Activated B cell treated with CpG ODN at 0.5 μM for 24 hours (primary cell): ENCODE measurements around the gene PPIL6. TPM values are rescaled to one million over a fixed set of nuclear protein-coding genes. Genes with fewer than 3 reads are reported as not detected.
"Not testable (repeated sequence)": the region's sequence is repeated elsewhere in the genome, so short reads cannot be mapped to it uniquely, and the experiment has no call there.

Experiments used
- ATAC-seq: fragments of 200-7000 bp; cut with Tn5 transposase; one replicate; pipeline ENCODE4 v1.10.0; 2021; ENCODE audit warnings: low read depth, mild to moderate bottlenecking, moderate library complexity
- CTCF ChIA-PET: fragments of 350-600 bp; sonication (Branson Sonifier 250); formaldehyde crosslinking; loops from one replicate; lab custom pipeline; 2021; ENCODE audit warnings: antibody characterized with exemption; lab: Charles Lee
- POLR2A ChIA-PET: fragments of 350-600 bp; sonication (Branson Sonifier 250); formaldehyde crosslinking; loops from one replicate; lab custom pipeline; 2021; ENCODE audit warnings: antibody characterized with exemption; lab: Charles Lee
- DNase-seq: peaks from one replicate; pipeline ENCODE4 v3.0.0; 2022
- H3K27ac Mint-ChIP-seq: one replicate; pipeline ENCODE4 v1.8.0; 2020; ENCODE audit warnings: mixed read lengths
- H3K27me3 Mint-ChIP-seq: one replicate; pipeline ENCODE4 v1.8.0; 2021; ENCODE audit warnings: mixed read lengths
- H3K36me3 Mint-ChIP-seq: one replicate; pipeline ENCODE4 v1.8.0; 2021; ENCODE audit warnings: low read depth, mixed read lengths
- H3K4me1 Mint-ChIP-seq: one replicate; pipeline ENCODE4 v1.8.0; 2021; ENCODE audit warnings: mixed read lengths
- H3K4me3 Mint-ChIP-seq: one replicate; pipeline ENCODE4 v1.8.0; 2020; ENCODE audit warnings: mild to moderate bottlenecking, mixed read lengths
- H3K9me3 Mint-ChIP-seq: one replicate; pipeline ENCODE4 v1.8.0; 2020; ENCODE audit warnings: mixed read lengths
- intact Hi-C: fragments of 100-400 bp; cut with micrococcal nuclease; formaldehyde crosslinking; loops from one replicate; pipeline ENCODE4 v1.15.1; 2024
- total RNA-seq: library from RNA; stranded (reverse); gene quantifications from 2 replicates; pipeline ENCODE4 v1.2.3, GENCODE V29; 2022
- TF ChIP-seq, protein P1 (sequence below): fragments of 200-600 bp; IDR thresholded peaks from one replicate; pipeline ENCODE4 v1.8.0; 2022; ENCODE audit warnings: antibody characterized with exemption, mild to moderate bottlenecking

PPIL6 gene
- total RNA-seq, 1 donor from 2014 or later: 0.91 TPM

- ATAC-seq: no peak
- intact Hi-C loops: loop anchor here (1.0 kb wide), 1 partner anchor 17 kb away; no protein-coding TSS in a partner anchor
- Mint-ChIP-seq H3K27ac (peak overlapping the region; percentile 68), H3K36me3 (peaks cover 53% of the 10 kb centered on the region), H3K9me3 (no peaks in the 10 kb centered on the region), H3K4me1 (peaks cover 65% of the 10 kb centered on the region), H3K4me3 (no peak overlapping the region), H3K27me3 (no peaks in the 10 kb centered on the region)
- CTCF ChIA-PET: interaction anchor here (0.8 kb wide), 1 partner anchor 1732 kb away, joined by 3 read pairs; no protein-coding TSS in a partner anchor
- DNase-seq: no peak
- TF ChIP-seq, protein P1, sequence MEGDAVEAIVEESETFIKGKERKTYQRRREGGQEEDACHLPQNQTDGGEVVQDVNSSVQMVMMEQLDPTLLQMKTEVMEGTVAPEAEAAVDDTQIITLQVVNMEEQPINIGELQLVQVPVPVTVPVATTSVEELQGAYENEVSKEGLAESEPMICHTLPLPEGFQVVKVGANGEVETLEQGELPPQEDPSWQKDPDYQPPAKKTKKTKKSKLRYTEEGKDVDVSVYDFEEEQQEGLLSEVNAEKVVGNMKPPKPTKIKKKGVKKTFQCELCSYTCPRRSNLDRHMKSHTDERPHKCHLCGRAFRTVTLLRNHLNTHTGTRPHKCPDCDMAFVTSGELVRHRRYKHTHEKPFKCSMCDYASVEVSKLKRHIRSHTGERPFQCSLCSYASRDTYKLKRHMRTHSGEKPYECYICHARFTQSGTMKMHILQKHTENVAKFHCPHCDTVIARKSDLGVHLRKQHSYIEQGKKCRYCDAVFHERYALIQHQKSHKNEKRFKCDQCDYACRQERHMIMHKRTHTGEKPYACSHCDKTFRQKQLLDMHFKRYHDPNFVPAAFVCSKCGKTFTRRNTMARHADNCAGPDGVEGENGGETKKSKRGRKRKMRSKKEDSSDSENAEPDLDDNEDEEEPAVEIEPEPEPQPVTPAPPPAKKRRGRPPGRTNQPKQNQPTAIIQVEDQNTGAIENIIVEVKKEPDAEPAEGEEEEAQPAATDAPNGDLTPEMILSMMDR: no peak
- POLR2A ChIA-PET: interaction anchor here (1.4 to 2.1 kb wide), 2 partner anchors 11 to 20 kb away, joined by 4 to 10 read pairs; partner anchors contain the start of gene ZBTB24
Measured at GRCh38 chr6:109461733-109462526, 21.5 kb upstream of the PPIL6 start.

- ATAC-seq, H3K27ac Mint-ChIP-seq: not testable (repeated sequence)
Measured at GRCh38 chr6:109461205-109461604, 20.8 kb upstream of the PPIL6 start.

DNA sequence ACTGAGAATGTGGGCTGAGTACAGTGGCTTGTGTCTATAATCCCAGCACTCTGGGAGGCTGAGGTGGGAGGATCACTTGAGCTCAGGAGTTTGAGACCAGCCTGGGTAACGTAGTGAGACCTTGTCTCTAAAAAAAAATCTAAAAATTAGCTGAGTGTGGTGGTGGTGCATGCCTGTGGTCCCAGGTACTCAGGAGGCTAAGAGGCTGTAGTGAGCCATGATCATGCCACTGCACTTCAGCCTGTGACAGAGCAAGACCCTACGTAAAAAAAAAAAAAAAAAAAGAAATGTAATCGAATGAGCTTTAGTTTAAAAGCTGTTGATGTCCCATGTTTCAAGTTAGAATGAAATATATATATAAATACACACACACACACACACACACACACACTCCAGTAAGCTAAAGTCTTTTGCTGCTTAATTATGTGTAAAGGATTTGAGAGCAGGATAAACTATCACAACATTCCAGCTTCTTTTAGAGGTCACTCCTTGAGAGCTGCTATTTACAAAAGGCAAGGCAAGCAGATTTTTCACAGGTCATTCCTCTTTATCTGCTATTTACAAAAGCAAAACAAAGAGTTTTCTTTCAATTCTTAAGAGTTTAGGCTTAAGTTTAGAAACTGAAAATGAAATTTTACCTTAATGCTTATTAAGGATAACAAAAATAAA lies 19.9 kb upstream of the PPIL6 start:
- Mint-ChIP-seq H3K4me3 (no peak overlapping the region), H3K36me3 (peaks cover 37% of the 10 kb centered on the region), H3K9me3 (no peaks in the 10 kb centered on the region), H3K27me3 (no peaks in the 10 kb centered on the region), H3K27ac (peak overlapping the region; percentile 83), H3K4me1 (peaks cover 64% of the 10 kb centered on the region)
- ChIA-PET POLR2A (interaction anchor here (0.6 to 2.8 kb wide), 5 partner anchors 12 to 78 kb away, joined by 3 to 25 read pairs (median 4); partner anchors contain the start of genes CD164, PPIL6, SMPD2 and ZBTB24), CTCF (interaction anchor here (1.1 kb wide), 1 partner anchor 12 kb away, joined by 4 read pairs; no protein-coding TSS in a partner anchor)
- intact Hi-C loops: no loop called here
- ATAC-seq (no peak), DNase-seq (no peak)
- TF ChIP-seq, protein P1: no peak

More at GRCh38 chr6:109461205-109461604, 20.8 kb upstream of the PPIL6 start:
- H3K36me3 Mint-ChIP-seq: peaks cover 45% of the 10 kb centered on the region
- H3K4me3 Mint-ChIP-seq, DNase-seq, intact Hi-C loops, H3K27me3 Mint-ChIP-seq, H3K9me3 Mint-ChIP-seq: not testable (repeated sequence)
- peaks cover 72% of the 10 kb centered on the region for H3K4me1 Mint-ChIP-seq
- POLR2A ChIA-PET: interaction anchor here (0.6 to 2.8 kb wide), 5 partner anchors 11 to 367 kb away, joined by 3 to 25 read pairs (median 7); partner anchors contain the start of genes CD164, PPIL6, SMPD2 and ZBTB24
- CTCF ChIA-PET: interaction anchor here (0.8 kb wide), 1 partner anchor 1731 kb away, joined by 3 read pairs; no protein-coding TSS in a partner anchor

GRCh38 chr6:109458774-109459531 lies 18.5 kb upstream of the PPIL6 start:
- TF ChIP-seq, protein P1: no peak
- intact Hi-C loops: loop anchor here (1.0 to 10.0 kb wide), 5 partner anchors 9 to 1946 kb away; partner anchors contain the start of gene CDK19
- H3K36me3 Mint-ChIP-seq: peaks cover 32% of the 10 kb centered on the region
- peak overlapping the region; percentile 9 for H3K4me3 Mint-ChIP-seq
- no peaks in the 10 kb centered on the region for H3K9me3 Mint-ChIP-seq
- CTCF ChIA-PET: interaction anchor here (1.0 kb wide), 1 partner anchor 16 kb away, joined by 3 read pairs; no protein-coding TSS in a partner anchor
- DNase-seq: no peak
- ATAC-seq: peak; percentile 11
- POLR2A ChIA-PET: interaction anchor here (0.8 to 7.9 kb wide), 8 partner anchors 9 to 76 kb away, joined by 3 to 104 read pairs (median 4); partner anchors contain the start of genes CD164, PPIL6, SMPD2 and ZBTB24
- peaks cover 63% of the 10 kb centered on the region for H3K4me1 Mint-ChIP-seq
- H3K27me3 Mint-ChIP-seq: no peaks in the 10 kb centered on the region
- H3K27ac Mint-ChIP-seq: peak overlapping the region; percentile 83
